ENCODE measurements around the gene PRX. TPM values are rescaled to one million over a fixed set of nuclear protein-coding genes. Genes with fewer than 3 reads are reported as not detected.

The PRX gene
- total RNA-seq, 1 experiment from 2014 or later = 4.8 TPM

GRCh38 chr19:40380199-40381037, 32.8 kb downstream of the PRX start (continued):
- TF ChIP-seq CEBPB (IDR thresholded peaks at IDR 0.05; ENCODE audit: low read depth) (no peak), ZFX (IDR thresholded peaks at IDR 0.05) (no peak), REST (IDR thresholded peaks at IDR 0.05; ENCODE audit: low read depth) (no peak), ZNF274 (IDR thresholded peaks at IDR 0.05; ENCODE audit: low read depth, low read length) (no peak), POLR2A (IDR thresholded peaks at IDR 0.05; ENCODE audit: borderline replicate concordance, extremely low read depth, insufficient read depth, insufficient read length) (no peak), EZH2phosphoT487 (IDR thresholded peaks at IDR 0.05; ENCODE audit: borderline replicate concordance) (no peak)

- CTCF ChIA-PET = interaction anchor here (1.3 kb wide), 1 partner anchor 239 kb away, joined by 3 read pairs; no protein-coding TSS in a partner anchor
- RAD21 ChIA-PET (ENCODE audit: low non-redundant PET in 1 of 2, low total read pairs in 2 of 2, uncharacterized antibody in 2 of 2, unreplicated experiment in 2 of 2) = no interaction called here
- no peak overlapping the region for H3K4me3 ChIP-seq (replicated peaks in 1 of 2; ENCODE audit: low read depth in 1 of 2, low read length in 2 of 2)
- no peak overlapping the region for H2AFZ ChIP-seq (ENCODE audit: low read depth, low read length, poor library complexity, severe bottlenecking)
- DNase-seq (ENCODE audit: low read depth, low spot score) (no peak), ATAC-seq (no peak)
- no peaks in the 10 kb centered on the region for H3K9me2 ChIP-seq (ENCODE audit: insufficient read depth)
- no peaks in the 10 kb centered on the region for H3K27me3 ChIP-seq (ENCODE audit: insufficient read depth, low read length)
- no peaks in the 10 kb centered on the region for H3K9me3 ChIP-seq (ENCODE audit: control insufficient read depth in 1 of 2, insufficient read depth in 1 of 2, low read depth in 1 of 2, low read length in 2 of 2)
- no peaks in the 10 kb centered on the region; a peak in 1 of 4 replicates for H3K36me3 ChIP-seq (ENCODE audit: control insufficient read depth in 1 of 2, insufficient read depth in 2 of 2, low read length in 2 of 2)
- POLR2A ChIA-PET = no interaction called here
- BruUV-seq (replicated peaks) = no TSS peak
- H4K20me1 ChIP-seq (ENCODE audit: insufficient read depth) = no peaks in the 10 kb centered on the region
- no peak overlapping the region for H3K27ac ChIP-seq (ENCODE audit: low read depth, low read length)
- intact Hi-C loops (cut with micrococcal nuclease) = no loop called here
- H3K4me2 ChIP-seq (ENCODE audit: low read length) = no peak overlapping the region
- no peak overlapping the region for H3K9ac ChIP-seq (ENCODE audit: low read length)
- no peaks in the 10 kb centered on the region for H3K4me1 ChIP-seq (ENCODE audit: control insufficient read depth in 1 of 2, insufficient read depth in 2 of 2, low read length in 2 of 2)
- no peaks in the 10 kb centered on the region for H3K79me2 ChIP-seq (ENCODE audit: insufficient read depth, low read length)
- TF ChIP-seq TCF7L2 (IDR thresholded peaks at IDR 0.05; ENCODE audit: borderline replicate concordance, extremely low read depth, insufficient read depth, insufficient read length) (no peak), POLR2A (IDR thresholded peaks at IDR 0.05; ENCODE audit: borderline replicate concordance, extremely low read depth, insufficient read depth, insufficient read length) (no peak), ZBTB33 (IDR thresholded peaks at IDR 0.05; ENCODE audit: extremely low read depth, insufficient replicate concordance, low read length) (no peak), JUND (IDR thresholded peaks at IDR 0.05) (no peak), EGR1 (IDR thresholded peaks at IDR 0.05; ENCODE audit: low read depth) (no peak), ZFX (IDR thresholded peaks at IDR 0.05) (no peak), EZH2phosphoT487 (IDR thresholded peaks at IDR 0.05; ENCODE audit: borderline replicate concordance) (no peak), REST (IDR thresholded peaks at IDR 0.05; ENCODE audit: low read depth) (no peak), ZNF274 (IDR thresholded peaks at IDR 0.05; ENCODE audit: low read depth, low read length) (no peak)
These were observed 33.6 kb downstream of the PRX start for GRCh38 chr19:40379446-40380198.
